ENCODE data around the gene UPK3A. TPM values are rescaled to one million over a fixed set of nuclear protein-coding genes. Genes with fewer than 3 reads are reported as not detected.

Gene UPK3A
- total RNA-seq, 1 donor from 2014 or later: not detected

DNA sequence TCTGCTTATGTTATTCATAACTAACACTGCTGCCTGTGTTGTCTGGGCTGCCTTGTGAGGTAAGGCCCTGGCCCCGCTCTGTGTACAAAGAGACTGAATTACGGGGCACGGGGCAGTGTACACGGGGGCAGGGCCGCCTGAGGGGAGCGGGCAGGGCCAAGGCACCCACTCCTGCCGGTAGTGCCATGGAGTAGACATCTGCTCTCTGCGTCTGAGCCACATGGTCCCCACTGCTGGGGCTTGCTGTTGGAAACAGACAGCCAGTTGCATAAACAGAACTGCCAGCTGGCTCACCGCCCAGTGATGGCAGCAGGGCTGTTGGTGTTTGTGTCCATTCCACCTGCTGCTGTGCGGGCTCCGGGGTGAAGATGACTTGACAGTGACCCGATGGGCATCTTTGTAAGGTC, 44.8 kb downstream of the UPK3A start:
- TF ChIP-seq CTCF (IDR thresholded peaks at IDR 0.05) (no peak), POLR2AphosphoS5 (IDR thresholded peaks at IDR 0.05; ENCODE audit: insufficient read depth in 1 of 2, low read depth in 1 of 2) (no peak), POLR2A (IDR thresholded peaks at IDR 0.05) (no peak)
- intact Hi-C loops (cut with DNase I): no loop called here
- Histone ChIP-seq H3K4me1 (no peaks in the 10 kb centered on the region), H3K27me3 (no peaks in the 10 kb centered on the region), H3K9me3 (no peaks in the 10 kb centered on the region), H3K27ac (no peak overlapping the region), H3K4me3 (no peak overlapping the region), H3K36me3 (peaks cover 0 to 21% of the 10 kb centered on the region in 2 donors)
- DNase-seq (ENCODE audit: extremely low spot score in 2 of 2): no peak

DNA sequence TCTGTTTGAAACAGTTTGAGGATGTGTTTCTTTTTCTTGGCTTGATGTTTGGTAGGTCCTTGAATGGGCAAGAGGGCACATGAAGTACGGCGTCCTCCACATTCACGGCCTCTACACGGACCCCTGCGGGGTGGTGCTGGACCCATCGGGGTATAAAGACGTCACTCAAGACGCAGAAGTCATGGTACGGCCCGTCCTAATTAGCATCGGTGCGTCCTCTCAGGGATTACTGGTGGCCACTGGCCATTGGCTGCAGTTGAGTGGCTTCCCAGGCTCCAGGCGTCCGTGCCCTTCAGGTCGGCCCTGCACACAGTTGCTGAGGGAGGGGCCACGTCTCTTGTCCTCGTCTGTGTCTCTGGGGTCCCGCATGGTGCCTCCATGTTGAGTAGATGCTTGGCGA, 45.8 kb downstream of the UPK3A start:
- Histone ChIP-seq H3K4me1 (peaks cover 8% of the 10 kb centered on the region), H3K9me3 (no peaks in the 10 kb centered on the region), H3K36me3 (peaks cover 0 to 19% of the 10 kb centered on the region in 2 donors), H3K27me3 (no peaks in the 10 kb centered on the region), H3K27ac (no peak overlapping the region), H3K4me3 (no peak overlapping the region)
- TF ChIP-seq POLR2AphosphoS5 (IDR thresholded peaks at IDR 0.05; ENCODE audit: insufficient read depth in 1 of 2, low read depth in 1 of 2) (no peak), CTCF (IDR thresholded peaks at IDR 0.05) (no peak), POLR2A (IDR thresholded peaks at IDR 0.05) (no peak)
- no peak for DNase-seq (ENCODE audit: extremely low spot score in 2 of 2)
- intact Hi-C loops (cut with DNase I): loop anchor here (10.0 kb wide), 1 partner anchor 234 kb away; no protein-coding TSS in a partner anchor

DNA sequence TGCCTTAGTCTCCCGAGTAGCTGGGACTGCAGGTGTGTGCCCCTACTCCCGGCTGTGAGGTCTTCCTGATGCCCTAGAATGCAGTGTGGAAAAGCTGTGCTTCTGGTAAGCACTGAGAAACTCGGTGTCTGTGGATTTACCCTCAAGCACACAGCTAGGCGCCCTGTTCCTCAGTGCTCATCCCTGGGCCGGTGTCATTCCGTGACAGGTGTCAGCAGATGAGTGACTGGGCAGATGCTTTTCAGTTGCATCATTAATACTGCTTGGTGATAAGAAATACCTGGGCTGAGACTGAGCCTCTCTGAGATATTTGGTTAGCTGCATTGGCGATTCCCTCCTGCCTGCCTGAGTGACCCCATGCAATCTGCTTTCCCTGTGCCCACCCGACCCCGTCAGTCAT, 46.7 kb downstream of the UPK3A start:
- TF ChIP-seq CTCF (IDR thresholded peaks at IDR 0.05) (no peak), POLR2AphosphoS5 (IDR thresholded peaks at IDR 0.05; ENCODE audit: insufficient read depth in 1 of 2, low read depth in 1 of 2) (no peak), POLR2A (IDR thresholded peaks at IDR 0.05) (no peak)
- Histone ChIP-seq H3K9me3 (no peaks in the 10 kb centered on the region), H3K4me1 (peaks cover 17% of the 10 kb centered on the region), H3K27me3 (no peaks in the 10 kb centered on the region), H3K27ac (no peak overlapping the region), H3K4me3 (no peak overlapping the region), H3K36me3 (peaks cover 0 to 19% of the 10 kb centered on the region in 2 donors)
- intact Hi-C loops (cut with DNase I): loop anchor here (10.0 kb wide), 1 partner anchor 233 kb away; no protein-coding TSS in a partner anchor
- DNase-seq (ENCODE audit: extremely low spot score in 2 of 2): no peak

DNA sequence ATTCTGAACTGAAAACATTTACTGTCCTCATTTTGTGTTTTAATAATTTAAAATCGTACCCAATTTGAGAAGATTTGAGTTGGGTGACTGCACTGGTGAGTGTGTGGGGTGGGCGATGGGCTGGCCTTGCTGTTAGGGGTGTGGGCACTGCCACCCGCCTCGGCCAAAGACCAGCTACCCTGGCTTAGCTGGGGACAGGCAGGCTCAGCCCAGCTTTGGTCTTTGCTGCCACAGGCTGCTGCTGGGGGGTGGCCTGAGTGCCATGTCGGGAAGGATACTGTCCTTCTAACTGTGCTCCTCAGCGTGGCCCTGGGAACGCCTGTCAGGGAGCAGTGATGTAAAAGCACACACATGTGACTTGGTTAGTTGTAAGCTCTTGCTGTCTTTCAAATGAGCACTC, 47.3 kb downstream of the UPK3A start:
- DNase-seq (ENCODE audit: extremely low spot score in 2 of 2): no peak
- Histone ChIP-seq H3K9me3 (no peaks in the 10 kb centered on the region), H3K4me3 (no peak overlapping the region), H3K27me3 (no peaks in the 10 kb centered on the region), H3K4me1 (peaks cover 22% of the 10 kb centered on the region), H3K36me3 (peaks cover 0 to 19% of the 10 kb centered on the region in 2 donors), H3K27ac (no peak overlapping the region)
- intact Hi-C loops (cut with DNase I): loop anchor here (10.0 kb wide), 1 partner anchor 233 kb away; no protein-coding TSS in a partner anchor
- TF ChIP-seq POLR2A (IDR thresholded peaks at IDR 0.05) (no peak), CTCF (IDR thresholded peaks at IDR 0.05) (no peak), POLR2AphosphoS5 (IDR thresholded peaks at IDR 0.05; ENCODE audit: insufficient read depth in 1 of 2, low read depth in 1 of 2) (no peak)

DNA sequence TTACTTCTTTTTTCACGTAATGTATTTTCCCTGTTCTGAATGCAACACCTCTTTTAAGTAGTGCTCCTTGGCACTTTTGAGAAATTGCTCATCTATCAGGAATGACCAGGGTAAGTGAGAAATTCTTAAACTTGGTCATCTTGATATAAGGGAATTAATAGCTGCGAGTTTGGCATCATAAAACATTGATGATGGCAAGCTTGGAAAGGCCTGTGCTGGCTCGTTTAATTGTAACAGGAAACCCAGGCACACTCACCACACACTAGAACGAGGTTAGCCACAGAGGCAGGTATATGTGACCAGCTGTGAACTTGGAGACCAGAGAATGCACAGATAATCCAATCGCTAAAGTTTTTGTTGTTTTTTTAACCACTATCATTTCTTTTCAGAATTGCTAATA, 49.3 kb downstream of the UPK3A start:
- no peak for DNase-seq (ENCODE audit: extremely low spot score in 2 of 2)
- peaks cover 0 to 16% of the 10 kb centered on the region in 2 donors for H3K36me3 ChIP-seq
- no peak overlapping the region for H3K27ac ChIP-seq
- H3K4me1 ChIP-seq: peaks cover 29% of the 10 kb centered on the region
- H3K27me3 ChIP-seq: no peaks in the 10 kb centered on the region
- no peak for TF ChIP-seq POLR2A (IDR thresholded peaks at IDR 0.05)
- TF ChIP-seq CTCF (IDR thresholded peaks at IDR 0.05): no peak
- no peak for TF ChIP-seq POLR2AphosphoS5 (IDR thresholded peaks at IDR 0.05; ENCODE audit: insufficient read depth in 1 of 2, low read depth in 1 of 2)
- intact Hi-C loops (cut with DNase I): loop anchor here (10.0 kb wide), 1 partner anchor 231 kb away; no protein-coding TSS in a partner anchor
- no peak overlapping the region for H3K4me3 ChIP-seq
- H3K9me3 ChIP-seq: no peaks in the 10 kb centered on the region
